Heart right ventricle (tissue), 16 donors: ENCODE data around the gene DLGAP1. TPM values are rescaled to one million over a fixed set of nuclear protein-coding genes. Genes with fewer than 3 reads are reported as not detected.

ENCODE experiments used
- ATAC-seq, 8 donors: fragments of 200-7000 bp; cut with Tn5 transposase; one replicate each; pipeline ENCODE4 v1.9.1; 2020; ENCODE audit warnings: mild to moderate bottlenecking in 8 of 8, moderate library complexity in 8 of 8, moderate number of reproducible peaks in 1 of 8
- DNase-seq, 2 donors: peaks; one replicate each; pipeline ENCODE4 v3.0.0-alpha.2; 2020
- H3K27ac ChIP-seq, 10 donors: fragments of 200-600 bp; sonication (generic) in 2 of 10; one replicate each; pipeline versions ENCODE4 v1.5.0 to v1.8.0; 2020 to 2022; ENCODE audit warnings: mild to moderate bottlenecking in 3 of 10
- H3K27me3 ChIP-seq, 7 donors: fragments of 200-600 bp; one replicate each; pipeline ENCODE4 v1.8.0; 2021 to 2022; ENCODE audit warnings: mild to moderate bottlenecking in 2 of 7
- H3K36me3 ChIP-seq, 9 donors: fragments of 200-600 bp; sonication (generic) in 1 of 9; one replicate each; pipeline versions ENCODE4 v1.5.0 to v1.8.0; 2020 to 2022; ENCODE audit warnings: mild to moderate bottlenecking in 2 of 9
- H3K4me1 ChIP-seq, 9 donors: fragments of 200-600 bp; sonication (generic) in 1 of 9; one replicate each; pipeline versions ENCODE4 v1.5.0 to v1.8.0; 2020 to 2022; ENCODE audit warnings: mild to moderate bottlenecking in 4 of 9
- H3K4me3 ChIP-seq, 10 donors: fragments of 200-600 bp; sonication (generic) in 2 of 10; one replicate each; pipeline versions ENCODE4 v1.5.0 to v1.8.0; 2020 to 2022; ENCODE audit warnings: mild to moderate bottlenecking in 7 of 10, moderate library complexity in 2 of 10
- H3K9me3 ChIP-seq, 11 donors: fragments of 200-600 bp in 10 of 11; sonication (generic) in 2 of 11; one replicate each; pipeline versions ENCODE4 v1.5.0 to v1.8.0; 2013 to 2022; ENCODE audit warnings: mild to moderate bottlenecking in 2 of 11, control low read depth in 1 of 11, moderate library complexity in 1 of 11
- CTCF ChIP-seq, 9 donors: fragments of 200-600 bp; sonication (generic) in 2 of 9; IDR thresholded peaks; one replicate each; pipeline versions ENCODE4 v1.5.0 to v1.8.0; 2021 to 2022; ENCODE audit warnings: antibody characterized with exemption in 9 of 9, mild to moderate bottlenecking in 5 of 9, moderate library complexity in 1 of 9
- WGBS, 2 donors: extraction: QIAGEN DNeasy Blood & Tissue Kit; methylation state at CpG; one replicate each; pipeline ENCODE4 v1.1.7; 2013; ENCODE audit warnings: inconsistent platforms in 1 of 2; 5-methylcytosine and 5-hydroxymethylcytosine counted together
- intact Hi-C, 10 donors: fragments of 100-400 bp; cut with DNase I; formaldehyde crosslinking; loops; one replicate each; pipeline versions ENCODE4 v1.11.1 to v1.14.2; 2022
- polyA plus RNA-seq, 2 donors: library from polyadenylated mRNA; stranded (reverse); fragments of 200-250 nt; gene quantifications; one replicate each; pipeline ENCODE4 v1.2.3, GENCODE V29; 2013
- total RNA-seq, 10 donors: library from RNA; stranded (reverse); fragmentation: NEBNext Ultra II Directional in 3 of 10; extraction: Animal tissue kit (Norgen Biotek cat#: 25700) in 3 of 10; gene quantifications; one replicate each; pipeline versions ENCODE4 v1.2.1 to v1.2.4, GENCODE V29; 2021 to 2023
- donor health status: Arrhythmogenic right ventricular cardiomyopathy.
- donor health status: ischemic (EF 13 %, LVEDD 7.1; RV severe dilation, severe dysfunction).
- donor health status: healthy with polysubstance abuse.
- donor health status: DM: no; HTN: yes; CAD: no.
- donor health status: DM: no; HTN: no; CAD: no.
- donor health status: ischemic (EF 25% LVEDD 6.9; RV normal size, moderate dysfunction).
- donor health status: ischemic (EF 25% LVEDD 5.7; RV mildly dilated, moderate dysfunction).
- donor health status: healthy.
- donor health status: DM: yes; HTN: yes; CAD: no.
- donor health status: Ischemic cardiomyopathy.
- donor health status: ischemic (EF 35%, LVEDD 5.7; RV mildly dilated, moderate dysfunction).
- donor health status: nonischemic (EF 11% LVEDD 7.7; RV severe dilation, severe dysfunction).
- donor health status: DM: yes; HTN: yes; CAD: no.
- donor health status: PGD.
- donor health status: ischemic (EF 29% LVEDD 5.4; RV normal size, mild dysfunction).
- donor health status: nonischemic (EF 23%, LVEDD 6.1; RV moderate dilation, normal function).

DLGAP1 gene
- total and polyA plus RNA-seq, 12 donors, result 0.07 to 7.2 (median 1.0) TPM; not detected in 2

DNA sequence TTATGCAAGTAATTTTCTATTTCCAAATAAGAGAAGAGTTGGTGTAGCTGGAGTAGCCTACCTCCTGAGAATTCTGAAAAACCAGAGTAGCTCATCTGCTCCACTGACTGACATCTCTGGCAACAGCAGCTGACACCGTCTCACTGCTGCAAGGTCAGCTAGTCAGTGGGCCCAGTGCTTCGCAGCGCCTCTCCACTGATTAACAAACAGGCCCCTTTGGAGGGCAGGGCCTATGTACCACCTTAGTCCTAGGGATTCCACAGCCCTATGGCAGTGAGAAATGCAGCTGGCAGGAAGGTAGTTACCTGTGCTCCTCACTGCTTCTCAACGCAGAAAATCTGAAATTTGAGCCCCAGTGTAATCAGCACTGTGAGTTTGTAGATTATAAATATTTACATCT is 97.5 kb downstream of the DLGAP1 start:
- intact Hi-C loops, result loop anchor here in 1 of 10 donors (10.0 kb wide), 1 partner anchor 57 kb away; no protein-coding TSS in a partner anchor
- Histone ChIP-seq H3K4me1 (no peaks in the 10 kb centered on the region), H3K36me3 (no peaks in the 10 kb centered on the region), H3K4me3 (no peak overlapping the region), H3K9me3 (peaks cover 0 to 10% (median 0%) of the 10 kb centered on the region in 11 donors), H3K27me3 (peaks cover 0 to 8% (median 0%) of the 10 kb centered on the region in 7 donors), H3K27ac (no peak overlapping the region)
- WGBS, 2 donors, result 65 to 66% methylated on average over 4 of the region's 4 CpGs
- no peak for TF ChIP-seq CTCF (IDR thresholded peaks at IDR 0.05)
- ATAC-seq (no peak), DNase-seq (no peak)

DNA sequence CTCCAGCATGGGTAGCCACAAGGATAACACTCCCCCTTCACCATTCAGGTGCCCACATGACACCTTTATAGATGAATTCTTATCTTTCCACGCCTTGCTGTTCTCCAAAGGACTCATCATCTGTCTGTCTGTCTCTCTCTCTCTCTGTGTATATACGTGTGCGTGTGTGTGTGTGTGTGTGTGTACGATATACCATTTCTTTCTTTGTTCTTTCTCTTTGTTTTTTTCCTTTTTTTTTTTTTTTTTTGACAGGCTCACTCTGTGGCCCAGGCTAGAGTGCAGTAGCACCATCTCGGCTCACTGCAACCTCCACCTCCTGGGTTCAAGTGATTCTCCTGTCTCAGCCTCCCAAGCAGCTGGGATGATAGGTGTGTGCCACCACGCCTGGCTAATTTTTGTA is 98.2 kb downstream of the DLGAP1 start:
- DNase-seq (no peak), ATAC-seq (no peak)
- no peak overlapping the region for H3K27ac ChIP-seq
- intact Hi-C loops, result loop anchor here in 1 of 10 donors (10.0 kb wide), 1 partner anchor 58 kb away; no protein-coding TSS in a partner anchor
- 83 to 84% methylated on average over 6 of the region's 6 CpGs for WGBS, 2 donors
- peaks cover 0 to 9% (median 0%) of the 10 kb centered on the region in 11 donors for H3K9me3 ChIP-seq
- no peak for TF ChIP-seq CTCF (IDR thresholded peaks at IDR 0.05)
- no peak overlapping the region for H3K4me3 ChIP-seq
- H3K36me3 ChIP-seq, result no peaks in the 10 kb centered on the region
- H3K4me1 ChIP-seq, result no peaks in the 10 kb centered on the region
- peaks cover 0 to 10% (median 0%) of the 10 kb centered on the region in 7 donors for H3K27me3 ChIP-seq

GRCh38 chr18:4353853-4354418 is 101.2 kb downstream of the DLGAP1 start:
- no peak for TF ChIP-seq CTCF (IDR thresholded peaks at IDR 0.05)
- 61 to 65% methylated on average over 9 of the region's 9 CpGs for WGBS, 2 donors
- H3K27ac ChIP-seq, result no peak overlapping the region
- H3K9me3 ChIP-seq, result no peaks in the 10 kb centered on the region
- ATAC-seq, result no peak
- DNase-seq, result no peak
- no peak overlapping the region for H3K4me3 ChIP-seq
- H3K36me3 ChIP-seq, result no peaks in the 10 kb centered on the region
- H3K4me1 ChIP-seq, result no peaks in the 10 kb centered on the region
- intact Hi-C loops, result loop anchor here in 1 of 10 donors (10.0 kb wide), 1 partner anchor 61 kb away; no protein-coding TSS in a partner anchor
- peaks cover 0 to 10% (median 0%) of the 10 kb centered on the region in 7 donors for H3K27me3 ChIP-seq

DNA sequence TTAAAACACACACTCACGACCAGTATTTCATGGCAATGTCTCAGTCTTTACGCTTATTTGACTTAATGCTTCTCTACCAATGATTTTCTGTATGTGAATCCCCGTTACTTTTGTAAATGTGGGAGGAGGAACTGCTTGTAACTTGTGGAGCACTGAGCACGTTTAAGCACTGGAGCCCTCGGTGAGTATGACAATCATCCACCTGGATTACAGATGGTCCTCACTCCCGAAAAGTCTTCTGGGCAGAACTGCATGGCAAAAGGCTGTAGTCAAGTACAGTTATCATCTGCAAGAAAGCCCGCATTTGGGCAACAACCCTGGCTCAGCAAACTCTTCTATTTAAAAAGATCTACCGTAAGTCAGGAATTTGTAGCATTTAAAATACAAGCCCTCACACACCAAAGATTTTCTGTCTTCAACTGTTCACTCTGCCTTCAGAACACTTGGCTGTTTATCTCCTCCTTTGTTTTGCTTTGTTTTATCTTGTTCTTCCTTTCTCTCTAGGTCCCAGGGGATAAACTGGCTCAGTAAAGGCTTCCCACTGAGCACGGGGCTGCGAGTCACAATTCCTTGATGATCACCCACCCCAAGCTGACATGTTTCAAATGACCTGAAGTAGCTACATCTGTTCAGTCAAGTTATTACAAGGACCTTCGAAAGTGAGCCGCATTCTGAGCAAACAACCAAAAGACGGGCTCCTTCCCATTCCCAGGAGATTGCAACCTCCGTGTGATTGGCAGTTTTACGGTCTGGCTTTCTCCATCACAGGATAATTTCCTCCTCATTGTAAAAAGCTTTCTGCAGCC is 102.2 kb downstream of the DLGAP1 start:
- H3K4me1 ChIP-seq, result no peaks in the 10 kb centered on the region
- H3K27ac ChIP-seq, result no peak overlapping the region
- no peak for DNase-seq
- ATAC-seq, result no peak
- WGBS, 2 donors, result 34 to 35% methylated on average over 15 of the region's 15 CpGs
- no peak for TF ChIP-seq CTCF (IDR thresholded peaks at IDR 0.05)
- H3K27me3 ChIP-seq, result peaks cover 0 to 10% (median 0%) of the 10 kb centered on the region in 7 donors
- H3K36me3 ChIP-seq, result no peaks in the 10 kb centered on the region
- no peak overlapping the region for H3K4me3 ChIP-seq
- intact Hi-C loops, result loop anchor here in 1 of 10 donors (10.0 kb wide), 1 partner anchor 62 kb away; no protein-coding TSS in a partner anchor
- no peaks in the 10 kb centered on the region for H3K9me3 ChIP-seq
